A549 (cell line): ENCODE results near the gene ARHGAP9. TPM values are rescaled to one million over a fixed set of nuclear protein-coding genes. Genes with fewer than 3 reads are reported as not detected.

Experiments used
- ATAC-seq, 2 experiments: fragments of 200-7000 bp in 1 of 2; fragments of >200 bp in 1 of 2; cut with Nextera tagmentation in 1 of 2; cut with Tn5 transposase in 1 of 2; 3 replicates each; pipeline versions ENCODE4 v1.8.0 to v1.9.1; 2018 to 2020; ENCODE audit warnings: mild to moderate bottlenecking in 1 of 2, moderate library complexity in 1 of 2
- CTCF ChIA-PET: fragments of 300-600 bp; sonication (Branson Sonifier 250); formaldehyde crosslinking; extraction: SDS; loops from one replicate; lab custom pipeline; 2021; ENCODE audit warnings: antibody characterized with exemption, inconsistent platforms; lab: Yijun Ruan, JAX
- POLR2A ChIA-PET: fragments of 350-600 bp; formaldehyde crosslinking; extraction: SDS; loops from one replicate; lab custom pipeline; 2021; ENCODE audit warnings: antibody characterized with exemption, inconsistent platforms; lab: Yijun Ruan, JAX
- DNase-seq, 2 experiments: peaks; one replicate each; pipeline versions ENCODE4 v3.0.0 to v3.0.0-alpha.2; 2011 to 2016; ENCODE audit warnings: low read depth in 1 of 2, low spot score in 1 of 2
- FAIRE-seq: peaks from 2 replicates; lab custom pipeline; 2011; peaks lifted over from hg19 to GRCh38; lab: Jason Lieb, UNC
- H3K27ac ChIP-seq, 2 experiments: fragments of >200 bp; sonication (Bioruptor Twin); formaldehyde crosslinking; 3 replicates each; pipeline ENCODE4 v1.5.1; 2016 to 2017
- H3K4me1 ChIP-seq: fragments of >200 bp; sonication (Bioruptor Twin); formaldehyde crosslinking; 3 replicates; pipeline ENCODE4 v1.6.1; 2016
- H3K4me2 ChIP-seq: fragments of >200 bp; sonication (Bioruptor Twin); formaldehyde crosslinking; 3 replicates; pipeline ENCODE4 v1.6.1; 2016
- H3K4me3 ChIP-seq: fragments of >200 bp; sonication (Bioruptor Twin); formaldehyde crosslinking; 3 replicates; pipeline ENCODE4 v1.5.1; 2016
- H3K9me3 ChIP-seq: fragments of >200 bp; sonication (Bioruptor Twin); formaldehyde crosslinking; 3 replicates; pipeline ENCODE4 v1.6.1; 2016
- EP300 ChIP-seq, 2 experiments: fragments of >200 bp; sonication (Bioruptor Twin); formaldehyde crosslinking; IDR thresholded peaks; 2 replicates in 1 of 2; 3 replicates in 1 of 2; pipeline ENCODE4 v1.6.1; 2016 to 2017
- ESRRA ChIP-seq: fragments of 150-350 bp; IDR thresholded peaks from 2 replicates; pipeline ENCODE4 v1.6.1; 2014; ENCODE audit warnings: mild to moderate bottlenecking, low read length, borderline replicate concordance
- FOSL2 ChIP-seq, 2 experiments: fragments of 450-650 bp in 1 of 2; fragments of >200 bp in 1 of 2; sonication (Bioruptor Twin) in 1 of 2; formaldehyde crosslinking; IDR thresholded peaks; 2 replicates each; pipeline versions ENCODE4 v1.5.0 to v1.6.1; 2016 to 2020; ENCODE audit warnings: mild to moderate bottlenecking in 1 of 2, moderate library complexity in 1 of 2
- GATA3 ChIP-seq: IDR thresholded peaks from 2 replicates; pipeline ENCODE4 v1.6.1; 2012; ENCODE audit warnings: borderline replicate concordance
- HOXB5 ChIP-seq: fragments of 250-450 bp; sonication (Bioruptor Pico); IDR thresholded peaks from 2 replicates; pipeline ENCODE4 v1.5.0; 2020; ENCODE audit warnings: mild to moderate bottlenecking, moderate library complexity
- JUN ChIP-seq, 2 experiments: fragments of >200 bp; sonication (Bioruptor Twin); formaldehyde crosslinking; IDR thresholded peaks; 2 replicates in 1 of 2; 3 replicates in 1 of 2; pipeline ENCODE4 v1.6.1; 2016 to 2017
- MAZ ChIP-seq: fragments of 150-350 bp; IDR thresholded peaks from 2 replicates; pipeline ENCODE4 v1.6.1; 2014; ENCODE audit warnings: antibody characterized with exemption, low read depth, low read length, borderline replicate concordance
- MYC ChIP-seq: IDR thresholded peaks from 2 replicates; pipeline ENCODE4 v1.6.1; 2012; ENCODE audit warnings: mild to moderate bottlenecking, inconsistent platforms, low read length, improper control_type of control experiment, borderline replicate concordance
- PHF8 ChIP-seq: fragments of 200-600 bp; sonication (generic); IDR thresholded peaks from 2 replicates; pipeline ENCODE4 v1.6.1; 2016; ENCODE audit warnings: low read depth, mild to moderate bottlenecking, antibody characterized with exemption, moderate library complexity, borderline replicate concordance
- POLR2A ChIP-seq: IDR thresholded peaks from 2 replicates; pipeline ENCODE4 v1.6.1; 2012; ENCODE audit warnings: mild to moderate bottlenecking, low read length
- POLR2AphosphoS2 ChIP-seq: conservative IDR thresholded peaks from 2 replicates; pipeline ENCODE4 v1.6.1; 2012; ENCODE audit warnings: low read length, improper control_type of control experiment, inconsistent platforms
- RAD21 ChIP-seq, 2 experiments: fragments of >200 bp in 1 of 2; sonication (Bioruptor Twin) in 1 of 2; formaldehyde crosslinking in 1 of 2; IDR thresholded peaks in 1 of 2; conservative IDR thresholded peaks in 1 of 2; 2 replicates in 1 of 2; 3 replicates in 1 of 2; pipeline ENCODE4 v1.6.1; 2012 to 2018; ENCODE audit warnings: inconsistent platforms in 1 of 2
- RARB ChIP-seq: fragments of 250-450 bp; sonication (Bioruptor Pico); IDR thresholded peaks from 2 replicates; pipeline ENCODE4 v1.8.0; 2021; ENCODE audit warnings: mild to moderate bottlenecking, moderate library complexity
- RCOR1 ChIP-seq: fragments of 150-350 bp; IDR thresholded peaks from 2 replicates; pipeline ENCODE4 v1.6.1; 2014; ENCODE audit warnings: antibody characterized with exemption, low read length, low read depth
- SMC3 ChIP-seq: fragments of >200 bp; sonication (Bioruptor Twin); formaldehyde crosslinking; IDR thresholded peaks from 3 replicates; pipeline ENCODE4 v1.6.1; 2018; ENCODE audit warnings: inconsistent platforms
- ZSCAN20 ChIP-seq: fragments of 250-450 bp; sonication (Bioruptor Pico); IDR thresholded peaks from 2 replicates; pipeline ENCODE4 v1.8.0; 2022; ENCODE audit warnings: mild to moderate bottlenecking, moderate library complexity
- WGBS: methylation state at CpG from one replicate; pipeline ENCODE4 v1.1.6; 2017; ENCODE audit errors: missing lambda C conversion rate; 5-methylcytosine and 5-hydroxymethylcytosine counted together
- polyA plus RNA-seq, 4 experiments: library from polyadenylated mRNA; depleted of rRNA in 3 of 4; stranded (reverse); fragments of >200 nt; fragmentation: RNase III in 1 of 4; extraction: RNeasy Plus Mini Kit Qiagen cat#74134 plus additional on column Dnase treatment in 1 of 4; gene quantifications; 2 replicates in 3 of 4; 3 replicates in 1 of 4; pipeline ENCODE4 v1.2.3, GENCODE V29; 2011 to 2017
- TF ChIP-seq, protein P1 (sequence below): fragments of >200 bp; sonication (Bioruptor Twin); formaldehyde crosslinking; IDR thresholded peaks from 3 replicates; pipeline ENCODE4 v1.5.1; 2016
- TF ChIP-seq, protein P2 (sequence below): IDR thresholded peaks from 2 replicates; pipeline ENCODE4 v1.6.1; 2012
- TF ChIP-seq, protein P3 (sequence below): fragments of >200 bp; sonication (Bioruptor Twin); formaldehyde crosslinking; IDR thresholded peaks from 3 replicates; pipeline ENCODE4 v1.6.1; 2016

ARHGAP9 gene
- polyA plus RNA-seq, 2 of the 4 experiments (the other 2 are of a cell fraction), result 0.25 TPM; not detected in 1

DNA sequence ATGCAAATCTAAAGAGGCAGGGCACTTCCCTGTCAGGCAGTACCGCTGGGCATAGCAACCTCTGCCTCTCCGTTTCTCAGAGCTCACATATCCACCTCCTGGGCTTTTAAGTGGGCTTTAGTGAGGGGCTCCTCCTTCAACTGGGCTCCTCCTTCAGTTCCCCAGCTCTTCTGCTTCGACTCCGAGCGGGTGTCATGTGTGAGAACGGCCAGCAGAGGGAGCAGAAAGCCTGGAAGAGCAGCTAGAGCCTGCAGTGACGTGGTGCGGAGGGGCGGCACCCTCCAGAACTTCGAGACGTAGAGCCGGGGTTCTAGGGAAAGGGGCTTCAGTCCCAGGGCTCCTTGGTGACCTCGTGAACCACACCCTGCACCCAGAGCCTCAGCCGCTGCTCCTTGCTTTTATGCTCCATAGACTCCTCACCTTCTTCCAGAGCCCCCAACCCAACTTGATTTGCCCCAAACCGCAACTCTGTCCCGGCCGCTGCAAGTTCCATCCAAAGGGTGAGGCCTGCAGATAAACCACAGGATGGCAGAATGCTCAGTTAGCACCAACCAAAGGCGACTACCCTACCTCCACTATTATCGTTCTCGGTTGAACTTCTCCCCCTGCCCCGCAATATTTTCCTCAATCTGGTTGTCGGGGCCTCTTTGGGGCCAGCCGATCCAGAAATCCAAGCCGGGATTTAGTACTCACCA, 20.5 kb downstream of the ARHGAP9 start:
- WGBS, result 2% methylated on average over 24 of the region's 24 CpGs
- TF ChIP-seq POLR2A, result peak; percentile 53
- TF ChIP-seq RARB (CRISPR knock-in tag), result no peak
- no peak for TF ChIP-seq EP300 (IDR thresholded peaks at IDR 0.05)
- TF ChIP-seq MYC, result 0 out of 2 replicates have a peak, but pooled peaks have one; percentile 37
- TF ChIP-seq MAZ, result peak; percentile 41; the same call in 1 of the 2 replicates
- TF ChIP-seq SMC3, result peak; percentile 74
- no peak for TF ChIP-seq POLR2AphosphoS2
- TF ChIP-seq, protein P1, sequence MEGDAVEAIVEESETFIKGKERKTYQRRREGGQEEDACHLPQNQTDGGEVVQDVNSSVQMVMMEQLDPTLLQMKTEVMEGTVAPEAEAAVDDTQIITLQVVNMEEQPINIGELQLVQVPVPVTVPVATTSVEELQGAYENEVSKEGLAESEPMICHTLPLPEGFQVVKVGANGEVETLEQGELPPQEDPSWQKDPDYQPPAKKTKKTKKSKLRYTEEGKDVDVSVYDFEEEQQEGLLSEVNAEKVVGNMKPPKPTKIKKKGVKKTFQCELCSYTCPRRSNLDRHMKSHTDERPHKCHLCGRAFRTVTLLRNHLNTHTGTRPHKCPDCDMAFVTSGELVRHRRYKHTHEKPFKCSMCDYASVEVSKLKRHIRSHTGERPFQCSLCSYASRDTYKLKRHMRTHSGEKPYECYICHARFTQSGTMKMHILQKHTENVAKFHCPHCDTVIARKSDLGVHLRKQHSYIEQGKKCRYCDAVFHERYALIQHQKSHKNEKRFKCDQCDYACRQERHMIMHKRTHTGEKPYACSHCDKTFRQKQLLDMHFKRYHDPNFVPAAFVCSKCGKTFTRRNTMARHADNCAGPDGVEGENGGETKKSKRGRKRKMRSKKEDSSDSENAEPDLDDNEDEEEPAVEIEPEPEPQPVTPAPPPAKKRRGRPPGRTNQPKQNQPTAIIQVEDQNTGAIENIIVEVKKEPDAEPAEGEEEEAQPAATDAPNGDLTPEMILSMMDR, result peak; percentile 90
- no peak for TF ChIP-seq HOXB5 (CRISPR knock-in tag)
- no peak for TF ChIP-seq FOSL2 (IDR thresholded peaks at IDR 0.05)
- TF ChIP-seq FOSL2 (CRISPR knock-in tag; IDR thresholded peaks at IDR 0.05), result peak; percentile 32; the same call in 1 of the 2 replicates
- TF ChIP-seq PHF8, result peak; percentile 48; the same call in 1 of the 2 replicates
- TF ChIP-seq GATA3, result peak; percentile 35; the same call in 1 of the 2 replicates
- TF ChIP-seq, protein P2, sequence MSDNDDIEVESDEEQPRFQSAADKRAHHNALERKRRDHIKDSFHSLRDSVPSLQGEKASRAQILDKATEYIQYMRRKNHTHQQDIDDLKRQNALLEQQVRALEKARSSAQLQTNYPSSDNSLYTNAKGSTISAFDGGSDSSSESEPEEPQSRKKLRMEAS, result peak; percentile 71
- TF ChIP-seq, protein P3, sequence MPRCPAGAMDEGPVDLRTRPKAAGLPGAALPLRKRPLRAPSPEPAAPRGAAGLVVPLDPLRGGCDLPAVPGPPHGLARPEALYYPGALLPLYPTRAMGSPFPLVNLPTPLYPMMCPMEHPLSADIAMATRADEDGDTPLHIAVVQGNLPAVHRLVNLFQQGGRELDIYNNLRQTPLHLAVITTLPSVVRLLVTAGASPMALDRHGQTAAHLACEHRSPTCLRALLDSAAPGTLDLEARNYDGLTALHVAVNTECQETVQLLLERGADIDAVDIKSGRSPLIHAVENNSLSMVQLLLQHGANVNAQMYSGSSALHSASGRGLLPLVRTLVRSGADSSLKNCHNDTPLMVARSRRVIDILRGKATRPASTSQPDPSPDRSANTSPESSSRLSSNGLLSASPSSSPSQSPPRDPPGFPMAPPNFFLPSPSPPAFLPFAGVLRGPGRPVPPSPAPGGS, result peak; percentile 23; the same call in 2 of the 3 replicates
- peak in 1 of 2 experiments; percentile 56; a peak in 2 of 5 replicates for TF ChIP-seq JUN (IDR thresholded peaks at IDR 0.05)
- TF ChIP-seq RAD21 (conservative IDR thresholded peaks at IDR 0.05 in 1 of 2, IDR thresholded peaks at IDR 0.05 in 1 of 2), result peak; percentile 83 to 87
- 0 out of 2 replicates have a peak, but pooled peaks have one; percentile 1 for TF ChIP-seq ESRRA
- H3K27ac ChIP-seq, result peak overlapping the region; percentile 92 to 99
- ChIA-PET POLR2A (interaction anchor here (1.0 kb wide), 2 partner anchors 29 to 61 kb away, joined by 3 to 5 read pairs; partner anchors contain the start of gene DDIT3), CTCF (interaction anchor here (0.5 to 11.1 kb wide), 59 partner anchors 7 to 523 kb away, joined by 3 to 316 read pairs (median 4); partner anchors contain the start of genes AGAP2, ARHGAP9, INHBC and INHBE)
- H3K4me2 ChIP-seq, result peak overlapping the region; percentile 97
- H3K4me3 ChIP-seq, result peak overlapping the region; percentile 65
- peak; percentile 80 to 98 for DNase-seq
- H3K9me3 ChIP-seq, result no peaks in the 10 kb centered on the region
- H3K4me1 ChIP-seq, result peaks cover 52% of the 10 kb centered on the region
- peak; percentile 43 for FAIRE-seq
- ATAC-seq, result peak; percentile 20 to 58

DNA sequence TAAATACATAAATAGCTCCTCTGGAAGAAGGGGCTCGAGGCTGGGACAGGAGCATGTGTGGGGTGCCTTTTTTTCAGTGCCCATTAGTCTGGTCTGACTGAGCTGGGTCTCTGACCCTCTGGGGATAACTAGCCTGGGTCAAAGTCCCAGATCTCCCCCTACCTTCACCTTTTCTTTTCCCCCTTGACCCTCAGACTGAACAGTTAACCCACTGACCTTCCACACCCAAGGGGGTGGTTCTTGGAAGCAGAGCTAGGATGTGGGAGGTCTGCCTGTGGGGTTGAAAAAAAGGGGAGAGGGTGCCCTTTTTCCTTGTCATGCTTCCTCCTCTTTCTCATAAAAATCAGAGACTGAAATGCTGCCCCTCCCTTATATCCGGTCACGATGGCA, 21.0 kb downstream of the ARHGAP9 start:
- ChIA-PET CTCF (interaction anchor here (0.5 to 11.1 kb wide), 61 partner anchors 6 to 524 kb away, joined by 3 to 316 read pairs (median 4); partner anchors contain the start of genes AGAP2, ARHGAP9, INHBC and INHBE), POLR2A (interaction anchor here (1.0 kb wide), 2 partner anchors 29 to 61 kb away, joined by 3 to 5 read pairs; partner anchors contain the start of gene DDIT3)
- ATAC-seq (no peak), DNase-seq (no peak), FAIRE-seq (no peak)
- Histone ChIP-seq H3K4me3 (peak overlapping the region; percentile 65), H3K9me3 (no peaks in the 10 kb centered on the region), H3K27ac (peak overlapping the region; percentile 92 to 99), H3K4me1 (peaks cover 57% of the 10 kb centered on the region), H3K4me2 (peak overlapping the region; percentile 97)
- 28% methylated on average over 3 of the region's 3 CpGs for WGBS
- TF ChIP-seq RCOR1 (no peak), ZSCAN20 (CRISPR knock-in tag) (peak; percentile 23; the same call in 1 of the 2 replicates)
